ENCODE results near the gene LRRC23.

The LRRC23 gene

GRCh38 chr12:6961695-6962284, 57.2 kb downstream of the LRRC23 start:
- H2AFZ ChIP-seq (ENCODE audit: low read depth, low read length): peak overlapping the region; percentile 1
- H2BK15ac ChIP-seq (ENCODE audit: low read depth, poor library complexity, severe bottlenecking): peak overlapping the region; percentile 96
- H3K14ac ChIP-seq (ENCODE audit: low read length in 2 of 2): no peak overlapping the region
- H2BK12ac ChIP-seq (ENCODE audit: low read length in 2 of 2): peak overlapping the region in 1 of 2 experiments; percentile 38
- peak overlapping the region; percentile 82 to 94 for H3K18ac ChIP-seq (ENCODE audit: low read depth in 1 of 2, low read length in 2 of 2)
- peak overlapping the region; percentile 25 to 42 for H3K4ac ChIP-seq (ENCODE audit: low read depth in 1 of 2, low read length in 2 of 2)
- no peak overlapping the region for H2BK5ac ChIP-seq (ENCODE audit: low read depth, low read length, poor library complexity, severe bottlenecking)
- H3K4me1 ChIP-seq (ENCODE audit: control insufficient read depth, insufficient read depth, low read depth, low read length): peaks cover 16% of the 10 kb centered on the region
- peaks cover 28 to 43% of the 10 kb centered on the region in 2 experiments for H3K36me3 ChIP-seq (ENCODE audit: control insufficient read depth in 1 of 2, insufficient read depth in 2 of 2, low read depth in 1 of 2, low read length in 2 of 2)
- H3K9me3 ChIP-seq (ENCODE audit: control insufficient read depth, low read length): no peaks in the 10 kb centered on the region
- H3K4me2 ChIP-seq (ENCODE audit: low read length, poor library complexity, severe bottlenecking): peak overlapping the region; percentile 3
- peak overlapping the region; percentile 88 for H4K91ac ChIP-seq (ENCODE audit: low read length)
- H2AK5ac ChIP-seq (ENCODE audit: low read length, severe bottlenecking): peak overlapping the region; percentile 1
- peak overlapping the region; percentile 81 for H2BK120ac ChIP-seq (ENCODE audit: low read depth, low read length)
- peak; percentile 91 for DNase-seq
- H3K9ac ChIP-seq (ENCODE audit: low read length): peak overlapping the region; percentile 79
- H3K27ac ChIP-seq (ENCODE audit: low read length, poor library complexity, severe bottlenecking): no peak overlapping the region
- no peak overlapping the region for H3K23ac ChIP-seq (ENCODE audit: low read length in 2 of 2)
- peak overlapping the region in 1 of 2 experiments; percentile 65 for H3K4me3 ChIP-seq (ENCODE audit: insufficient read depth in 1 of 2, low read depth in 1 of 2, low read length in 2 of 2)
- H4K8ac ChIP-seq (ENCODE audit: low read length): peak overlapping the region; percentile 98
- WGBS: 14% methylated on average over 13 of the region's 16 CpGs
- peaks cover 0 to 3% of the 10 kb centered on the region in 2 experiments for H3K27me3 ChIP-seq (ENCODE audit: control insufficient read depth in 1 of 2, insufficient read depth in 1 of 2, low read length in 2 of 2)
- no peaks in the 10 kb centered on the region for H3K79me1 ChIP-seq (replicated peaks; ENCODE audit: low read length, poor library complexity, severe bottlenecking)

- H3K4me3 ChIP-seq (ENCODE audit: insufficient read depth in 1 of 2, low read depth in 1 of 2, low read length in 2 of 2): peak overlapping the region in 1 of 2 experiments; percentile 65
- WGBS: 68% methylated on average over 23 of the region's 25 CpGs
- H2BK120ac ChIP-seq (ENCODE audit: low read depth, low read length): peak overlapping the region; percentile 81
- H3K9ac ChIP-seq (ENCODE audit: low read length): peak overlapping the region; percentile 79
- no peak for DNase-seq
- H3K4me1 ChIP-seq (ENCODE audit: control insufficient read depth, insufficient read depth, low read depth, low read length): peaks cover 16% of the 10 kb centered on the region
- H2AFZ ChIP-seq (ENCODE audit: low read depth, low read length): peak overlapping the region; percentile 10
- H2BK5ac ChIP-seq (ENCODE audit: low read depth, low read length, poor library complexity, severe bottlenecking): no peak overlapping the region
- peak overlapping the region; percentile 82 to 96 for H3K18ac ChIP-seq (ENCODE audit: low read depth in 1 of 2, low read length in 2 of 2)
- H3K36me3 ChIP-seq (ENCODE audit: control insufficient read depth in 1 of 2, insufficient read depth in 2 of 2, low read depth in 1 of 2, low read length in 2 of 2): peaks cover 35 to 44% of the 10 kb centered on the region in 2 experiments
- H3K27me3 ChIP-seq (ENCODE audit: control insufficient read depth in 1 of 2, insufficient read depth in 1 of 2, low read length in 2 of 2): no peaks in the 10 kb centered on the region
- H3K14ac ChIP-seq (ENCODE audit: low read length in 2 of 2): no peak overlapping the region
- peak overlapping the region; percentile 3 for H3K4me2 ChIP-seq (ENCODE audit: low read length, poor library complexity, severe bottlenecking)
- peak overlapping the region; percentile 97 for H4K91ac ChIP-seq (ENCODE audit: low read length)
- no peaks in the 10 kb centered on the region for H3K9me3 ChIP-seq (ENCODE audit: control insufficient read depth, low read length)
- H4K8ac ChIP-seq (ENCODE audit: low read length): peak overlapping the region; percentile 98
- H3K4ac ChIP-seq (ENCODE audit: low read depth in 1 of 2, low read length in 2 of 2): peak overlapping the region; percentile 14 to 97
- H3K79me1 ChIP-seq (replicated peaks; ENCODE audit: low read length, poor library complexity, severe bottlenecking): peaks cover 5% of the 10 kb centered on the region
- H3K23ac ChIP-seq (ENCODE audit: low read length in 2 of 2): no peak overlapping the region
- peak overlapping the region; percentile 43 to 80 for H2BK12ac ChIP-seq (ENCODE audit: low read length in 2 of 2)
- peak overlapping the region; percentile 4 for H3K27ac ChIP-seq (ENCODE audit: low read length, poor library complexity, severe bottlenecking)
- peak overlapping the region; percentile 42 for H2AK5ac ChIP-seq (ENCODE audit: low read length, severe bottlenecking)
- peak overlapping the region; percentile 96 for H2BK15ac ChIP-seq (ENCODE audit: low read depth, poor library complexity, severe bottlenecking)
Measured at GRCh38 chr12:6962285-6963015, 57.8 kb downstream of the LRRC23 start.

- H3K79me1 ChIP-seq (replicated peaks; ENCODE audit: low read length, poor library complexity, severe bottlenecking): peaks cover 11% of the 10 kb centered on the region
- 85% methylated on average over 27 of the region's 32 CpGs for WGBS
Measured at GRCh38 chr12:6963016-6963731, 58.6 kb downstream of the LRRC23 start.

More at GRCh38 chr12:6963016-6963731, 58.6 kb downstream of the LRRC23 start:
- H4K91ac ChIP-seq (ENCODE audit: low read length): peak overlapping the region; percentile 97
- H4K8ac ChIP-seq (ENCODE audit: low read length): no peak overlapping the region
- no peak overlapping the region for H3K27ac ChIP-seq (ENCODE audit: low read length, poor library complexity, severe bottlenecking)
- peak overlapping the region; percentile 42 for H2AK5ac ChIP-seq (ENCODE audit: low read length, severe bottlenecking)
- no peak for DNase-seq
- H2BK15ac ChIP-seq (ENCODE audit: low read depth, poor library complexity, severe bottlenecking): peak overlapping the region; percentile 41
- H3K9ac ChIP-seq (ENCODE audit: low read length): peak overlapping the region; percentile 79
- H2BK5ac ChIP-seq (ENCODE audit: low read depth, low read length, poor library complexity, severe bottlenecking): no peak overlapping the region
- H3K23ac ChIP-seq (ENCODE audit: low read length in 2 of 2): no peak overlapping the region
- H3K4me2 ChIP-seq (ENCODE audit: low read length, poor library complexity, severe bottlenecking): no peak overlapping the region
- no peak overlapping the region for H3K14ac ChIP-seq (ENCODE audit: low read length in 2 of 2)
- peaks cover 20% of the 10 kb centered on the region for H3K4me1 ChIP-seq (ENCODE audit: control insufficient read depth, insufficient read depth, low read depth, low read length)
- peak overlapping the region; percentile 10 for H2AFZ ChIP-seq (ENCODE audit: low read depth, low read length)
- H3K9me3 ChIP-seq (ENCODE audit: control insufficient read depth, low read length): no peaks in the 10 kb centered on the region
- H3K4me3 ChIP-seq (ENCODE audit: insufficient read depth in 1 of 2, low read depth in 1 of 2, low read length in 2 of 2): no peak overlapping the region
- H3K4ac ChIP-seq (ENCODE audit: low read depth in 1 of 2, low read length in 2 of 2): peak overlapping the region; percentile 56 to 97
- H2BK120ac ChIP-seq (ENCODE audit: low read depth, low read length): no peak overlapping the region
- H3K27me3 ChIP-seq (ENCODE audit: control insufficient read depth in 1 of 2, insufficient read depth in 1 of 2, low read length in 2 of 2): no peaks in the 10 kb centered on the region
- peak overlapping the region; percentile 51 to 80 for H2BK12ac ChIP-seq (ENCODE audit: low read length in 2 of 2)
- H3K18ac ChIP-seq (ENCODE audit: low read depth in 1 of 2, low read length in 2 of 2): peak overlapping the region in 1 of 2 experiments; percentile 24
- peaks cover 42 to 50% of the 10 kb centered on the region in 2 experiments for H3K36me3 ChIP-seq (ENCODE audit: control insufficient read depth in 1 of 2, insufficient read depth in 2 of 2, low read depth in 1 of 2, low read length in 2 of 2)
